GM12878 (cell line): ENCODE measurements around the gene ITGA3. TPM values are rescaled to one million over a fixed set of nuclear protein-coding genes. Genes with fewer than 3 reads are reported as not detected.

Experiments used
- ATAC-seq: fragments of 200-7000 bp; cut with Tn5 transposase; 3 replicates; pipeline ENCODE4 v1.9.1; 2020; ENCODE audit warnings: mild to moderate bottlenecking, moderate library complexity
- BruUV-seq: library from RNA; stranded (reverse); fragments of 400-500 nt; replicated peaks from 2 replicates; lab custom pipeline; 2021; lab: Mats Ljungman, UMichigan
- CTCF ChIA-PET: fragments of 300-600 bp; sonication (Branson Sonifier 250); formaldehyde crosslinking; extraction: SDS; loops from one replicate; lab custom pipeline; 2021; ENCODE audit warnings: inconsistent platforms; lab: Yijun Ruan, JAX
- POLR2A ChIA-PET: fragments of 350-600 bp; formaldehyde crosslinking; extraction: SDS; loops from one replicate; lab custom pipeline; 2021; ENCODE audit warnings: inconsistent platforms; lab: Charles Lee
- RAD21 ChIA-PET: fragments of 300-600 bp; sonication (Branson Sonifier 250); formaldehyde crosslinking; loops from one replicate; lab custom pipeline; 2023; ENCODE audit warnings: antibody characterized with exemption; ENCODE audit not compliant: unreplicated experiment; lab: Charles Lee
- SMC1A ChIA-PET: fragments of 300-600 bp; sonication (Branson Sonifier 250); formaldehyde crosslinking; loops from one replicate; lab custom pipeline; 2023; ENCODE audit not compliant: unreplicated experiment, uncharacterized antibody; lab: Charles Lee
- DNase-seq: peaks from one replicate; pipeline ENCODE4 v3.0.0-alpha.2; 2011; ENCODE audit warnings: low read depth, low spot score
- FAIRE-seq: peaks from 3 replicates; lab custom pipeline; 2011; peaks lifted over from hg19 to GRCh38; lab: Jason Lieb, UNC
- H2AFZ ChIP-seq: 2 replicates; pipeline ENCODE4 v1.6.0; 2011; ENCODE audit warnings: low read depth, low read length, control low read depth; ENCODE audit not compliant: control insufficient read depth
- H3K27ac ChIP-seq: 2 replicates; pipeline ENCODE4 v1.5.1; 2011; ENCODE audit warnings: control low read depth; ENCODE audit not compliant: control insufficient read depth, insufficient read depth
- H3K27me3 ChIP-seq, 2 experiments: replicated peaks in 1 of 2; 2 replicates each; pipeline versions ENCODE4 v1.6.0 to v1.6.1; 2011; ENCODE audit warnings: low read length in 1 of 2; ENCODE audit not compliant: control insufficient read depth in 2 of 2, insufficient read depth in 2 of 2
- H3K36me3 ChIP-seq, 2 experiments: 2 replicates each; pipeline ENCODE4 v1.5.1; 2011; ENCODE audit warnings: low read length in 1 of 2; ENCODE audit not compliant: control insufficient read depth in 2 of 2, insufficient read depth in 2 of 2
- H3K4me1 ChIP-seq: 2 replicates; pipeline ENCODE4 v1.6.1; 2011; ENCODE audit warnings: mild to moderate bottlenecking, low read length, moderate library complexity, mixed read lengths; ENCODE audit not compliant: control insufficient read depth, insufficient read depth
- H3K4me2 ChIP-seq: 2 replicates; pipeline ENCODE4 v1.6.0; 2011; ENCODE audit warnings: control low read depth; ENCODE audit not compliant: control insufficient read depth, insufficient read depth
- H3K4me3 ChIP-seq: fragments of 200-600 bp; sonication (generic); 2 replicates; pipeline ENCODE4 v1.5.1; 2016
- H3K79me2 ChIP-seq: 2 replicates; pipeline ENCODE4 v1.6.0; 2011; ENCODE audit warnings: low read length; ENCODE audit not compliant: control insufficient read depth, insufficient read depth
- H3K9ac ChIP-seq: 2 replicates; pipeline ENCODE4 v1.8.0; 2011; ENCODE audit warnings: low read length, control low read depth, mixed read lengths; ENCODE audit not compliant: control insufficient read depth, insufficient read depth
- H3K9me3 ChIP-seq: replicated peaks from 3 replicates; pipeline ENCODE4 v1.5.1; 2011; ENCODE audit warnings: mild to moderate bottlenecking, low read length; ENCODE audit not compliant: control insufficient read depth, insufficient read depth
- H4K20me1 ChIP-seq: 2 replicates; pipeline ENCODE4 v1.6.0; 2011; ENCODE audit not compliant: control insufficient read depth, insufficient read depth
- KLF5 ChIP-seq: fragments of 450-650 bp; IDR thresholded peaks from 2 replicates; pipeline ENCODE4 v1.6.1; 2014; ENCODE audit warnings: mild to moderate bottlenecking; ENCODE audit not compliant: partially characterized antibody
- SIX5 ChIP-seq: IDR thresholded peaks from 2 replicates; pipeline ENCODE4 v1.6.1; 2011; ENCODE audit warnings: mild to moderate bottlenecking, low read depth, low read length, moderate library complexity; ENCODE audit not compliant: severe bottlenecking
- WGBS: methylation state at CpG from one replicate; pipeline ENCODE4 v1.1.6; 2016; ENCODE audit warnings: low lambda C conversion rate; ENCODE audit not compliant: insufficient replicate concordance, insufficient coverage; ENCODE audit errors: missing lambda C conversion rate; 5-methylcytosine and 5-hydroxymethylcytosine counted together
- in situ Hi-C: fragments of 300-500 bp; cut with MboI; formaldehyde crosslinking; loops from 9 replicates; pipeline ENCODE4 v1.14.3; 2018; ENCODE audit warnings: mixed read lengths
- intact Hi-C: fragments of 100-400 bp; cut with micrococcal nuclease; formaldehyde crosslinking; loops from one replicate; pipeline ENCODE4 v1.14.2; 2022; ENCODE audit not compliant: unreplicated experiment
- polyA plus RNA-seq, 11 experiments: library from polyadenylated mRNA; depleted of rRNA in 4 of 11; unstranded in 6 of 11; stranded (reverse) in 5 of 11; fragments of >200 nt; fragmentation: Nextera tagmentation in 4 of 11; fragmentation: Illumina TruSeq in 1 of 11; extraction: Ambion mirVana in 4 of 11; extraction: Trizol in 1 of 11; gene quantifications; 1 replicate in 1 of 11; 2 replicates in 10 of 11; pipeline versions ENCODE4 v1.2.1 to v1.2.3, GENCODE V29; 2011 to 2016; ENCODE audit warnings: inconsistent platforms in 2 of 11, missing spikeins in 2 of 11, low read depth in 1 of 11
- total RNA-seq, 4 experiments: library from RNA; depleted of rRNA in 3 of 4; stranded (reverse); fragments of >200 nt in 3 of 4; fragmentation: Illumina TruSeq in 1 of 4; extraction: Trizol in 1 of 4; gene quantifications; 2 replicates each; pipeline versions ENCODE4 v1.2.1 to v1.2.3, GENCODE V29; 2013 to 2021

Gene ITGA3
- total and polyA plus RNA-seq, 10 of the 15 experiments (the other 5 are each of a cell fraction or from before 2014, with no cell fraction given): 0.29 to 13.4 (median 6.6) TPM

- Histone ChIP-seq H3K9ac (no peak overlapping the region), H3K27me3 (peaks cover 0 to 1% of the 10 kb centered on the region in 2 experiments; a peak in 2 of 4 replicates), H3K4me2 (no peak overlapping the region), H3K36me3 (no peaks in the 10 kb centered on the region), H3K79me2 (no peaks in the 10 kb centered on the region), H3K4me1 (no peaks in the 10 kb centered on the region), H3K4me3 (no peak overlapping the region), H3K27ac (no peak overlapping the region), H4K20me1 (no peaks in the 10 kb centered on the region), H3K9me3 (no peaks in the 10 kb centered on the region), H2AFZ (no peak overlapping the region)
- ChIA-PET SMC1A (interaction anchor here (0.7 kb wide), 1 partner anchor 21 kb away, joined by 3 read pairs; the partner anchor contains the start of gene ITGA3), POLR2A (interaction anchor here (0.6 kb wide), 1 partner anchor 309 kb away, joined by 4 read pairs; no protein-coding TSS in a partner anchor), RAD21 (no interaction called here), CTCF (interaction anchor here (0.7 to 9.7 kb wide), 4 partner anchors 9 to 359 kb away, joined by 3 to 118 read pairs (median 5); no protein-coding TSS in a partner anchor)
- no peak for TF ChIP-seq KLF5
- in situ Hi-C loops (no loop called here), intact Hi-C loops (no loop called here)
- 21% methylated on average over 16 of the region's 16 CpGs for WGBS
- DNase-seq (no peak), FAIRE-seq (no peak), ATAC-seq (no peak)
- no TSS peak for BruUV-seq
Observed at GRCh38 chr17:50034498-50035364, 21.2 kb upstream of the ITGA3 start.

- no TSS peak for BruUV-seq
- Histone ChIP-seq H3K9me3 (no peaks in the 10 kb centered on the region), H3K36me3 (no peaks in the 10 kb centered on the region), H3K9ac (no peak overlapping the region), H3K27ac (no peak overlapping the region), H3K4me3 (no peak overlapping the region), H4K20me1 (no peaks in the 10 kb centered on the region), H3K4me1 (no peaks in the 10 kb centered on the region), H3K27me3 (peaks cover 0 to 1% of the 10 kb centered on the region in 2 experiments; a peak in 2 of 4 replicates), H2AFZ (no peak overlapping the region), H3K4me2 (no peak overlapping the region), H3K79me2 (no peaks in the 10 kb centered on the region)
- intact Hi-C loops (no loop called here), in situ Hi-C loops (no loop called here)
- CTCF ChIA-PET: interaction anchor here (1.2 to 1.3 kb wide), 2 partner anchors 9 to 20 kb away, joined by 4 to 6 read pairs; no protein-coding TSS in a partner anchor
- SMC1A ChIA-PET: interaction anchor here (0.7 kb wide), 1 partner anchor 21 kb away, joined by 3 read pairs; the partner anchor contains the start of gene ITGA3
- TF ChIP-seq SIX5: no peak
- RAD21 ChIA-PET: no interaction called here
- POLR2A ChIA-PET: interaction anchor here (0.6 kb wide), 1 partner anchor 309 kb away, joined by 4 read pairs; no protein-coding TSS in a partner anchor
- WGBS: 39% methylated on average over 5 of the region's 5 CpGs
- FAIRE-seq: no peak
- no peak for ATAC-seq
- no peak for DNase-seq
Observed at GRCh38 chr17:50035421-50035879, 20.5 kb upstream of the ITGA3 start.
